Posterior vena cava (tissue), 2 donors: ENCODE results near the gene SNRPD3. TPM values are rescaled to one million over a fixed set of nuclear protein-coding genes. Genes with fewer than 3 reads are reported as not detected.
"Not testable (repeated sequence)": the region's sequence is repeated elsewhere in the genome, so short reads cannot be mapped to it uniquely, and the experiment has no call there.

Experiments used
- DNase-seq: peaks from one replicate; pipeline ENCODE4 v3.0.0-alpha.2; 2020; ENCODE audit warnings: low spot score
- intact Hi-C, 2 donors: fragments of 100-400 bp; cut with DNase I; formaldehyde crosslinking; loops; one replicate each; pipeline versions ENCODE4 v1.14.1 to v1.14.2; 2022 to 2023
- total RNA-seq, 2 donors: library from RNA; stranded (reverse); fragmentation: NEBNext Ultra II Directional; extraction: Animal tissue kit (Norgen Biotek cat#: 25700); gene quantifications; one replicate each; pipeline ENCODE4 v1.2.1, GENCODE V29; 2021
- donor health status: DM: yes; HTN: yes; CAD: no.
- donor health status: DM: yes; HTN: yes; CAD: no.

Gene SNRPD3
- total RNA-seq, 2 donors from 2014 or later = 42.5 to 54.0 TPM

DNA sequence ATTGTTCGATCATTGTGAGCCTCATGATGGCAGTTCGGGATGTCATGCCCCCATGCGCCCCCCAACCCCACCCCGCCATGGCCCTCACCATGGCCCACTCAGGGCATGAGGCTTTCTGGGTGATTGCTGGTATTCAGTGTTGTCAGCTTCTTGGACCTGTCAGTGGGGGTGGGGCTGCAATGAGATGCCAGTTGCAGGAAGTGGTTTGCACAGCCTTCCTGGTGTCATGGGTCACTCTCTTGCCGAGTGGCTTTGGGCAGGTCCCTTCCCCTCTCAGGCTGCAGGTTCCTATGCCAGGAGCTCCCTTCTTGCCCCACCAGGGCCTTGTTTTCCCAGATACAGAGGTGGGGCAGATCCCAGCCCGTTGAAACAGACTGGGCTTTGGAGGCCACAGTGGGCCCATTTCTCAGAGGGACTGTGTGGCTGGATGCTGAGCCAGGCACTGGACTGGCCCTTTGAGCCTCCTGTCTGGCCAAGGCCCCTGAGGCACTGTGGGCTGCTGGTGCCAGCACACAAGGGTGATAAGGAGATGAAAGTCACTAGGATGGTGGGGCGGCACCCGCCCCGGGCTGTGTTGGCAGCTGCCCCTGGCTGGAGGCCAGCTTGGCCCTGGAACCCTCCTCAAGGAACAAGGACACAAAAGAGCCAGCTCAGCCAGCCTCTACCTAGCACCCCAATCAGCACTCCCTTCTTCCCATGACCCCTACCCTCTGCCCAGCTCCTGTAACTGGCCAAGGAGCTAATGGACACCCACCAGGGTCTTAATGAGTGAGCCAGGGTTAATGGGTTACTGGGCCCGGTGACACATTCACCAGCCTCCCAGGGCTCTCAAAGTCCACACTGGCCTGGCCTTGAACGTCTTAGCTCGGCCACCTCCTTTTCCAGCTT is 45.7 kb downstream of the SNRPD3 start:
- peak; percentile 76 for DNase-seq
- intact Hi-C loops = no loop called here

- intact Hi-C loops = not testable (repeated sequence)
- peak; percentile 54 for DNase-seq
These were observed 46.4 kb downstream of the SNRPD3 start for GRCh38 chr22:24602105-24602749.

DNA sequence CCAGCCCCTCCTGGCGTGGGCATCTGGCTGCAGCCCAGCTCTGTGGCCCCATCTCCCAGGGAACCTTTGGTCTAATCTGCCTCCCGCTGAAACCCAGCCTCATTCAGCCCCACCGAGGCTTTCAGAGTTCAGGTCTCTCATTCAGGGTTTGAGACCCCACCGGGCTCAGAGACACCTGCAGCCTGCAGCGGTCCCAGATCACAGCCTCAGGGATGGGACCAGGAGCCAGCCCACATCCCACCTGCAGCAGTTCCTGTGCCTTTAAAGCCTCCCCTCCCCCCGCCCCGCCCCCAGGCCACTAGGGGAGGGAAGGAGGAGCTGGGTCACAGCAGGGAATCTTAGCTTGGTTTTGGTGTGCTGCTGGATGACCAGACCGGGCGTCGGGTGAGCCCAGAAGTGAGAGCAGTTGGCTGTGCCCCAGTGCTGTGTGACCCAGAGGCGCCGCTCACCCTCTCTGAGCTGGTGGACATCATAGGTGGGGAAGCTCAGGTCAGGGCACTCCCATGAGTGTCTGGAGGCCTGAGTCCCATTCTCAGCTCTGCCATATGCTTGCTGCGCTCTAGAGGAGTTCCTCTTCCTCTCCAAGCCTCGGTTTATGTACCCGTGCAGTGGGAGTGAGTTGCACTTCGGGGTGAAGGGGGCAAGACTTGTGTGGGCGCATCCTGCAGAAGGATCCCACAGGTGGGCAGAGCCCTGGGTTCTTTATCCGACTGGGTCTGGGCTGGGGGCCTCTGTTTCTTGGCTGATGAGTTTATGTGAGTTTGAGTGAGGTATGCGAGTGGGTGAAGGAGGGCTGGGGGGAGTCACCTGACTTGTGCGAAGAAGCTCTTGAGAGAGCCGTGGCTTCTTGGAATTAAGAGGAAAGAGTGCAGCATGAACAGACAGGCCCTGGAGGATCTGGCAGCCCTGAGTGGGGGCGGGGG is 47.3 kb downstream of the SNRPD3 start, which contains the start of gene GGT1:
GGT1 (plus strand) TSS at position 347 of the 923 bp plus-strand sequence. CDS start 7,889 bp downstream, outside the sequence.
- intact Hi-C loops = not testable (repeated sequence)
- peak; percentile 63 for DNase-seq

GRCh38 chr22:24603770-24604629 is 48.2 kb downstream of the SNRPD3 start:
- peak; percentile 47 for DNase-seq
- intact Hi-C loops = not testable (repeated sequence)

GRCh38 chr22:24606340-24606739 is 50.5 kb downstream of the SNRPD3 start:
- DNase-seq, intact Hi-C loops: not testable (repeated sequence)

DNA sequence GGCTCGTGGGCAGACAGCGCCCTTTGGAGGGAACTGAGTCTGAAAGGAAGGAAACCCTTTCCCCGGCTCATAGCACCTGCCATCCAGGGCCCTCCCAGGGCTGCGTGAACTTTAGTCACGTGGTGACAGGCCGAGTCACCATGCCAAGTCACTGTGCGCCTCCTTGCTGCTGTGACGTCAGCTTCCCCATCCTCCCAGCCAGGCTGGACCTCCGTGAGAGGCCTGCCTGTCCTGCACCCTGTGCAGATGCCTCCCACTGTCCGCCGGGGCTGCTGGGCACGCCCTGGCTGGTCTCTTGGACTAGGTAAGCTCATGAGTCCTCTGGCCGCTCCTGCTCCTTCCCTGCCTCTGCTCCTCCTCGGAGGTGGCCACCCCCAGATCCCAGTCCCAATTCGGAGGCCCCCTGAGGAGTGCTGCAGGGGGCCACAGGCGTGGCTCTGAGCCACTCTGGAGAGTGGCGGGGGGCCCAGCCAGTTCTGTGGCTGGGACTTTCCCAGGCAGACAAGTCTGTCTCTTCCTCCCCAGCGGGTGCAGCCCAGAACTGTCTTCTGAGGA is 51.7 kb downstream of the SNRPD3 start:
- peak; percentile 88 for DNase-seq
- intact Hi-C loops = not testable (repeated sequence)

DNA sequence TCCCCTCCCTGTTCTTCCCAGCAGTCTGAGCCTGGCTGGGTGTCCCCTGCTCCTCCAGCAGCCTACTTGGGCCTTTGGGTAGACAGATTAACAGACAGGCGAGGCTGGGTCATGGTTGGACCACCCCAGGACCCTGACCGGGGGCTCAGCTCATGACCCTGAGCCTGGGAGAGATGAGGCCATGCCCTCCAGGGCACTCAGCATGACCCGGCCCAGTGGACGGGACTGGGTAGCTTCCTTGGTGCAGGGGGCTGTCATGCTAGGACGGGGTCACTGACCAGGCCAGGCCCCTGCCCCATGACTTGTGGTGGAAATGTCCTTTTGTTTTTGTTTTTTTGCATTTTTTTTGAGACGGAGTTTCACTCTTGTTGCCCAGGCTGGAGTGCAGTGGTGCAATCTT is 52.5 kb downstream of the SNRPD3 start:
- intact Hi-C loops = not testable (repeated sequence)

DNA sequence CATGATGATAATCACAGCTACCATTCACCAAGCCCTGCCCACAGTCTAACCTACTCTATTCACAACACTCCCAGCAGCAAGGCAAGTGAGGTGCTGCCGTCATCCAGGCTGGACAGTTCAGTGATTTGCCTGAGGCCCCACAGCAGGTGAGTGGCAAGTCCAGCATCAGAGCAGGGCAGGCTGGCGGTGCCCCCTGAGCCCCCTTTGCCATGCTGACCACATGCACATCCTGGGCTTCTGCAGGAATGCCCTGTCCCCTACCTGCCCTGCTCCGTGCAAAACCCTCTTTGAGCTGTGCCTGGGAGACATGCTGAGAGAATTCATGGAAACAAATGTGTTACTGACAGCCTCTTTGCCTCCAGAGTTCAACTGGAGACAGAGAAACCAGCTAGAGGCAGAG is 54.1 kb downstream of the SNRPD3 start:
- DNase-seq, intact Hi-C loops: not testable (repeated sequence)

More for the DNA sequence above, 52.5 kb downstream of the SNRPD3 start:
- not testable (repeated sequence) for DNase-seq

DNA sequence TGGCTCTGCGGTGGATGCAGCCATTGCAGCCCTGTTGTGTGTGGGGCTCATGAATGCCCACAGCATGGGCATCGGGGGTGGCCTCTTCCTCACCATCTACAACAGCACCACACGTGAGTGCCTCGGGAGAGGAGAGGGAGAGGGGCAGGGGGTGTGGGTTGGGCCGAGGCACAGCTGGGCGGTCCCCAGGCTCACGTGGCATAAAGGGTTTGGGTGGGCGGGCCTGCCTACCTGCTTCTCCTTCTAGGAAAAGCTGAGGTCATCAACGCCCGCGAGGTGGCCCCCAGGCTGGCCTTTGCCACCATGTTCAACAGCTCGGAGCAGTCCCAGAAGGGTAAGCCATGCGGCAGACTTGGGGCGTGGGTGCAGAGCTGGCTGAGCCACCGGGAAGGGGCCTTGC is 59.0 kb downstream of the SNRPD3 start:
- intact Hi-C loops = not testable (repeated sequence)
- peak; percentile 62 for DNase-seq

DNA sequence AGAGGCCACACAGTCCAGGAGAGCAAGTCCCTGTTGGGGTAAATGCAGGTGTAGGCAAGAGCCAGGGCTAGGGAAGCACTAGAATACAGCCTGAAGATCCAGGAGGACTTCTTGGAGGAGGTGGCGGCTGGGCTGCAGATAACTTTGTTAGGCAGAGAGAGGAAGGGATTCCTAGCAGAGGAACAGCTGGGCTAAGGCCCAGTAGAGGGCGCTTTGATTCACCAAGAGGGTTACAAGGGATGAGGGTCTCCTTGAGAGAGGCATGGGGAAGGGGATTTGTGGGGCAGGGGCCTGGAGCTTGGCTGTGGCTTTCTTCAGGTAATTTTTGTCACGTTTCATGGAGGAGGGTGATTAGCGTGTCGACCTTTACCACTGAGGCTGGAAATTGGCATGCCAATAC is 65.4 kb downstream of the SNRPD3 start:
- DNase-seq, intact Hi-C loops: not testable (repeated sequence)

- DNase-seq = peak; percentile 20
- intact Hi-C loops = not testable (repeated sequence)
These were observed 66.8 kb downstream of the SNRPD3 start for GRCh38 chr22:24622596-24622995.

Other genes with a start within 250 kb of the SNRPD3 start
- gene ADORA2A, start 128.4 kb upstream of the SNRPD3 start, total RNA-seq = 1 to 10 TPM; 1.9 to 2.6 TPM
- gene UPB1, start 60.7 kb upstream of the SNRPD3 start, total RNA-seq = under 1 TPM; 0.24 to 0.28 TPM
- 10 to 100 TPM; 73.5 to 82.1 TPM for gene GUCD1, start 861 bp upstream of the SNRPD3 start, total RNA-seq
- gene LRRC75B, start 37.1 kb downstream of the SNRPD3 start, total RNA-seq = 1 to 10 TPM; 6.6 to 9.3 TPM
- gene GGT1, start 47.2 kb downstream of the SNRPD3 start, total RNA-seq = 1 to 10 TPM; 5.1 to 6.3 TPM
- gene PIWIL3, start 218.7 kb downstream of the SNRPD3 start, total RNA-seq = not detected